CD4-positive, alpha-beta T cell treated with Interleukin-15 for 1 hour (primary cell): Measurements from ENCODE around the gene MACO1.

Experiments used
- DNase-seq: peaks from one replicate; pipeline ENCODE4 v3.0.0-alpha.2; 2020

MACO1 gene

GRCh38 chr1:25492323-25492722 lies 61.6 kb downstream of the MACO1 start:
- no peak for DNase-seq

GRCh38 chr1:25494952-25495351 lies 64.3 kb downstream of the MACO1 start:
- no peak for DNase-seq

DNA sequence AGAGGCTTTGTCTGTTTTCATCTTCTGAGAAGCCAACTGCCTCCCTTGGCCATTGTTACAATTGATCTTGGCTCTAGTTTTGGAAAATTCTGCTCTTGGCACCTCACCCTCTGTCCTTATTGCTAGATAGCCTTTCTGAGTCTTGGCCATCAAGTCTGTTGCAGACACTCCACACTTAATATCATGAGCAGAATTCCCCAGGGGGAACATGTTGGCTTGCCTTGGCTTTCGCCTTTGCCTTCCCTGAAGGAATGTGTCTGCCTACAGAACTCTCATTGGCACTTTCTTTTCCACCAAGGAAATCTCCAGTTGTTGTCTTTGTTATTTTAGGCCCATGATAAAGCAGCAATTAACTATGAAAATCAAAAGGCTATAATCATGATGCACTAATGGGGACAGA lies 70.0 kb downstream of the MACO1 start:
- no peak for DNase-seq

DNA sequence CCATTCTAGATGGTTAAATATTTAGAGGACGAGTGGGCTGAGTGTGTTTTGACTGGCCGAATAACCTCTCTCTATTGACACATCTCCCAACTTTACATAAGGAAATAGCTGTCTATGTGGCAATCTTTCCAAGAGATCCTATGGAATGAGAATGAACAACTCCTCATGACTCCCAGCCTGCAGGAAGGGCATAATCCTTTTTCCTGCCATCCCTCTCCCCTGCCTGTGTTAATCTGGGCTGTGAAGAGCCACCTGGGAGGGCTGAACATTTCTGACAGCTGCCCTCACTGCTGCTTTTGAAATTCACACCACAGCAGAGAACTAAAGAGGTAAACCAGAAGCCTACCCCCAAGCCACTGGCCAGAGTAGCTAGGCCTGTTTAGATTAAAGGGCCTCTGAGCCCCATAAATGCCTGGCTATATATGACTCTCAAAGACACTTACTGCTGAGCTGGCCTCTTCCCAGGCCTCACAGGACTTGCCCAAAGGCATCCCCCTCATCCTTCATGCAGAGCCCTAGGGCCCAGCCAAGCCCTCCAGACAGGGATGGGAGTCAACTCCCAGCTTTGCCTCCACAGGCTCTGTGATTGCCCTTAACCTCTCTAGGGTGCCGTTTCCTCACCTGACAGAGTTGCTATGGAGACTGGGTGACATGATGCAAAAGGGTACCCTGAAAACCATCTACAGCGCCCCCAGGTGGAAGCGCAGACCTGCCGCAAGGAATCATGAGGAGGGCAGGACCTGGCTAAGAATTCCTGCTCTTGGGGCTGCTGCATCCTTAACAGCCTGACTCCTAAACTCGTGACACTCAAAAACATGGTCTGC lies 70.8 kb downstream of the MACO1 start:
- DNase-seq = no peak

- DNase-seq = no peak
Measured at GRCh38 chr1:25502957-25503356, 72.3 kb downstream of the MACO1 start.

DNA sequence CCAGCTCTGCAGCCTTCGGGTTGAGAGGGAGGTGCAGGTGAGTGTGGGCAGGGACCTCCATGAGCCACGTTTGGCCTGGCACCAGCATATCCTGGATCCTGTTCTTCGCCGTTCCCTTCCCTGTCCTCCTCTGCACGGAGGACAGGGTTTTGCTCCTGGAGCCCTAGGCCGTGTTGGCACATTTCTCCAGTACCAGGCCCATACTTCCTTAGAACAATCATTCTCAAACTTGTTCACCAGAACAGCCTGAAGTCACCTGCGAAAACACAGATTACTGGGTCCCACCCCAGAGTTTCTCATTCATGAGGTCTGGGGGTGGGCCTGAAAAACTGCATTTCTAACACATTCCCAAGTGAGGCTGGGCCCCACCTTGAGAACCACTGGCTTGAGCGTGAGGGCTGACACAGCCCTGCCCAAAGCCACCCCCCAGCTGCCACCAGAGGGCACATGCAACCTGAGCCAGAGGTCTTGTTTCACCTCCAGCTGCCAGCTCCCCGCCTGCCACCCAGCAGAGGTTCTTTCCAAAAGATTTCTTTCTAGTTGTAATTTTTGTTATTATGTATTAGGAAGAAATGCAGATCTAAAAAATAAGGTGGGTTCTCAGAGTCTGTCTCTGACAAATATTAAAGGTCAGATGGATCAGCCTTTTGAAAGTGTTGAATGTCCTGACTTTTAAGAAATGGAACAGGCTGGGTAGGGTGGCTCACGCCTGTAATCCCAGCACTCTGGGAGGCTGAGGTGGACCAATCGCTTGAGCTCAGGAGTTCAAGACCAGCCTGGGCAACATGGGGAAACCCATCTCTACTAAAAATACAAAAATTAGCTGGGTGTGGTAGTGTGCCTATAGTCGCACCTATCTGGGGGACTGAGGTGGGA lies 73.1 kb downstream of the MACO1 start:
- peak; percentile 68 for DNase-seq

DNA sequence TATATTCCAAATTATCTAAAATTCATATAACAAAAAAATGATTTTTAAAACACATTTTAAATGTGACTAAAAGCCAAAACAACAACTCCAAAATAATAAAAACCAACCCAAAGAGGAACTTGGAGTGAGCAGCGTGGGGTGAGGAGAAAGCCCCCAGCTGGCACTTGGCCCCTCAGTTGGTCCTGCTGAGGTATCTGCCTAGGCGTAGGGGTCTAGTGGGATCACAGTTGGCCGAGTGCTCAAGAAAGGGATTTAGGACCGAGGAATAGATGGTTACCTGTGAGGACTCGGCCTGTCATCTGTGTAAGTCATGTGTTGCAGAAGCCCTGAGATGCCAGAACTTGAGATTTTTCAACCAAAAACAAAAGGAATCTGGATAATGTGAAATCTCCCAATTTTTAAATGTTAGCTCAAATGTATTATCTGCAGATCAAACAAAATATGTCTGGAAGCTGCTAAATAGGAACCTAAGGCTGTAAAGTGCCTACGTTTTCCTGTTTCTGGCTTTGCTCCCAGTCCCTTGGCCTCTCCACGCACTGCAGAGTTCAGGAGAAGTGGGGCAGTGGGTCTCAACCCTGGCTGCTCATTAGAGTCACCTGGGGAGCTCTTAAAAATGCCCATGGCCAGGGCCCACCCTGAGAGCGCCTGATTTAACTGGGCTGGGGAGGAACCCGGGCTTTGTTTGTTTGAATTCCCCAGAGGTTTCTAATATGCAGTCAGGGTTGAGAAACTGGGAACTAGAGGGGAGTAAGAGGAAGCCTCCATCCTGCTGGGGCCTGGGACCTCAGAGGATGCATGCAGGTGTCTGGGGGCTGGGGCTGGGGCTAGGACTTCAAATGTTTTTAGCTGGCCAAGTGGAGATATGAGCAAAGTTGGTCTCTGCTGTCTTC lies 74.3 kb downstream of the MACO1 start:
- DNase-seq = no peak

DNA sequence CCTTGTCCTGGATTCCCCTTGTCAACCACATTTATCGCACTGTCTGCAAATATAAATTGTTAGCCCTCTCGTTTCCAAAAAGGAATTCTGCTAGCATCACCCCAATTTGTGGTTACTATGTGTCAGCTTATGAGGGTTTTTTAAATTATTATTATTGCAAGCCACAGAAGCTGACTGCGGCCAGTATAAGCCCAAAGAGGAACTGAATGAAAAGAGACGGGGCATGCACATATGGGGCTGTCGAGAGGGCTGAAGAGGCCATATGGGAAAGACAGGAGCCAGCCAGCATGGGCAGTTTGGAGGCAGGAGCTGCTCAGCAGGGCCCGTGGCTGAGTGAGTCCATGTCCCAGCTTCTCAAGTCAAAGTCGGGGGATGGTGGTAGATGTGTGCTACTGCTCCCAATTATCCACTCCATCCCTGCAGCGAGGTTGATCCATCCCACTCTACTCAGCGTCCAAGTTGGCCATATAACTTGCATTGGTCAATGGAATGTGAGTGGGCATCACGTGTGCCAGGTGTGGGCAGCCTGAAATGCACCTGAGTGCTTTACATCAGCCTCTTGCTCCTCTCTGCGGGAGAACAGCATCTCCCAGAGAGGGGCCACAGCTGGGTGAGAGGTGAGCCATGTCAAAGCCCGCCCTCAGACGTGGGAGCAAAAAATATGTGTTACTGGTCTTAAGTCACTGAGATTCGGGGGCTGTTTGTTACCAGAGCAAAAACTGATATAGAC lies 75.1 kb downstream of the MACO1 start:
- no peak for DNase-seq

GRCh38 chr1:25506566-25507463 lies 76.1 kb downstream of the MACO1 start:
- peak; percentile 42 for DNase-seq

- DNase-seq = no peak
Measured at GRCh38 chr1:25513666-25514065, 83.0 kb downstream of the MACO1 start.

DNA sequence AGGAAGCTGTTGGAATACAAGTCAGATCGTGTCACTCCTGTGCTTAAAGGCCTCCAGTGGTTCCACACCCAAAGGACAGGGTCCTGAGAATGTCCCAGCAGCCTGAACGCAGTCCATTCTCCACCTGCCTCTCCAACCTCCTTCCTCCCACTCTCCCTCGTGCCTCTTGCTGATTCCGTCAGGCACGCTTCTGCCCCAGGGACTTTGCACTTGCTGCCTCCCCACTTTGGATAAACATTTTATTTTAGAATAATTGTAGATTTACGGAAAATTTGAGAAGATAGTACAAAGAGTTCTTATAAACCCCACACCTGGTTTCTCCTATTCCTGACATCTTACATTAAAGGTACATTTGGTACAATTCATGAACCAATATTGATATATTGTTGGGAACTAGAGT lies 84.3 kb downstream of the MACO1 start:
- DNase-seq = no peak

GRCh38 chr1:25516686-25517085 lies 86.0 kb downstream of the MACO1 start:
- no peak for DNase-seq

- DNase-seq = no peak
Measured at GRCh38 chr1:25517476-25518394, 87.0 kb downstream of the MACO1 start.

GRCh38 chr1:25519624-25520023 lies 88.9 kb downstream of the MACO1 start:
- no peak for DNase-seq

- DNase-seq = peak; percentile 57
Measured at GRCh38 chr1:25520446-25521061, 89.9 kb downstream of the MACO1 start.

- no peak for DNase-seq
Measured at GRCh38 chr1:25522031-25522655, 91.4 kb downstream of the MACO1 start.

DNA sequence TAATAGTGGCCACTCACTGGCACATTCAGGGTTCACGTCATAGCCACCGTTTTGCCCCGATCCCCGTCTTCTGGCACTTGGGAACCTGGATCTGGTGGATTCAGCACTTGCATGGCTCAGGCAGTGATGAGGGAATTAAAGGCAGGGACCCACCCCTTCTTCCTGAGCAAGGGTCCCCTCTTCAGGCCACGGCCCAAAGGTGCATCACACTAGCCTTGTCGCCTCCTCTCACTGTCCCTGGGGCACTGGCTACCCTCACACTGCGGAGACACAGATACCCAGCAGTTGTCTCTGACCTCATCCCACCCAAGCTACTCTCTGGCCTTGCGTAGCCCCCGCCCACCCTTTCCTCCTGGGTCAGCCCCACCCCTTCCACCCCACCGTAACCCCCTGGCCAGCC lies 92.8 kb downstream of the MACO1 start:
- DNase-seq = no peak

DNA sequence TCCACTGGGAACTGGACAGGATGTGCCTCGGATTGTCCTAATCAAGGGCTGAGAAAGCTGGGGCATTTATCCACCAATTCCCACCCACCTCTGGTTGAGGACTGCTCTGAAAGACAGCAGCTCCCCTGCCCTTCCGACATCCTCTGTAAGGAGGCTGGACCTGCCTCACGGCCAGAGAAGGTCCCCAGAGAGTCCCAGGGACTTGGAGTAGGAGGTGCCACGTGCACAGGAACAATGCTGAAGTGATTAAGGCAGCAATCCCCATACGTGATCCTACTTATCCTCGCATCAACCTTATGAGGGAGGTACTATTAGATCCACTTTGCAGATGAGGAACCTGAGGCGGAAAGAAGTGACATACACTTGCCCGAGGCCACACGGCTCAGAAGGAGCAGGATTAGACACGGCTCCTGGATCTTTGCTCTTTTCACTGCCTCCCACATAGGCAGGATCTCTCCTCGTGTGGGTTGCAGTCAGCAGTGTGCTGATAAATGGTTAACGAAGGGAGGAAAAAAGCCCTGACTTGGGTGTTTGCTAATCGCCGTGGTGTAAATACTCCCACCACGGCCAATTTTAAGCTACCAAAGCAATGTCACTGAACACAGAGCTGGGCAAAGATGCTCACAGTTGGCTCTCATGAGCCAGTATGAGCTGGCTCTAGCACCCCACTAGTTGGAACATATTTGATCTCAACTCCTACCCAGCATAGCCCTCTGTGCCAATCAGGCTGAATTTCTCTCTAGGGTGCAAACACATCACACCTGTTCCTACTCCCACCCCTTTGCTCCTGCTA lies 94.1 kb downstream of the MACO1 start:
- no peak for DNase-seq
